AG10803 (cell line): ENCODE measurements around the gene EDNRA.

Experiments used
- DNase-seq: peaks from one replicate; pipeline ENCODE4 v3.0.0; 2010; ENCODE audit warnings: low read depth
- H3K4me3 ChIP-seq: 2 replicates; pipeline ENCODE4 v1.5.1; 2011; ENCODE audit warnings: mild to moderate bottlenecking, low read length, control low read depth
- CTCF ChIP-seq: conservative IDR thresholded peaks from 2 replicates; pipeline ENCODE4 v1.5.1; 2011; ENCODE audit warnings: mild to moderate bottlenecking, low read length, control low read depth, inconsistent platforms

Gene EDNRA

GRCh38 chr4:147591106-147591505, 110.2 kb downstream of the EDNRA start:
- no peak for TF ChIP-seq CTCF
- no peak for DNase-seq
- no peak overlapping the region for H3K4me3 ChIP-seq

GRCh38 chr4:147594107-147594506, 113.2 kb downstream of the EDNRA start:
- DNase-seq, result no peak
- H3K4me3 ChIP-seq, result no peak overlapping the region
- TF ChIP-seq CTCF, result peak; percentile 27
